BE2C (cell line): ENCODE data around the gene STAB1. TPM values are rescaled to one million over a fixed set of nuclear protein-coding genes. Genes with fewer than 3 reads are reported as not detected.

ENCODE experiments used
- DNase-seq: peaks from one replicate; pipeline ENCODE4 v3.0.0-alpha.2; 2020
- H3K27me3 ChIP-seq: fragments of 250-450 bp; sonication (Bioruptor Pico); 2 replicates; pipeline ENCODE4 v1.5.1; 2020; ENCODE audit warnings: mild to moderate bottlenecking
- H3K36me3 ChIP-seq: fragments of 250-450 bp; sonication (Bioruptor Pico); 2 replicates; pipeline ENCODE4 v1.5.1; 2020; ENCODE audit warnings: mild to moderate bottlenecking
- H3K4me1 ChIP-seq: fragments of 250-450 bp; sonication (Bioruptor Pico); 2 replicates; pipeline ENCODE4 v1.5.1; 2020
- H3K4me3 ChIP-seq: 2 replicates; pipeline ENCODE4 v1.5.1; 2011; ENCODE audit warnings: low read depth, low read length
- H3K9me3 ChIP-seq: fragments of 250-450 bp; sonication (Bioruptor Pico); 2 replicates; pipeline ENCODE4 v1.5.1; 2020
- polyA plus RNA-seq: library from polyadenylated mRNA; unstranded; fragments of >200 nt; gene quantifications from one replicate; pipeline ENCODE4 v1.2.1, GENCODE V29; 2012; ENCODE audit warnings: low read depth, missing spikeins; ENCODE audit not compliant: insufficient read length, insufficient read depth
- TF ChIP-seq, protein P1 (sequence below): IDR thresholded peaks from 2 replicates; pipeline ENCODE4 v1.5.1; 2012; ENCODE audit warnings: mild to moderate bottlenecking, low read depth, low read length

STAB1 gene, protein sequence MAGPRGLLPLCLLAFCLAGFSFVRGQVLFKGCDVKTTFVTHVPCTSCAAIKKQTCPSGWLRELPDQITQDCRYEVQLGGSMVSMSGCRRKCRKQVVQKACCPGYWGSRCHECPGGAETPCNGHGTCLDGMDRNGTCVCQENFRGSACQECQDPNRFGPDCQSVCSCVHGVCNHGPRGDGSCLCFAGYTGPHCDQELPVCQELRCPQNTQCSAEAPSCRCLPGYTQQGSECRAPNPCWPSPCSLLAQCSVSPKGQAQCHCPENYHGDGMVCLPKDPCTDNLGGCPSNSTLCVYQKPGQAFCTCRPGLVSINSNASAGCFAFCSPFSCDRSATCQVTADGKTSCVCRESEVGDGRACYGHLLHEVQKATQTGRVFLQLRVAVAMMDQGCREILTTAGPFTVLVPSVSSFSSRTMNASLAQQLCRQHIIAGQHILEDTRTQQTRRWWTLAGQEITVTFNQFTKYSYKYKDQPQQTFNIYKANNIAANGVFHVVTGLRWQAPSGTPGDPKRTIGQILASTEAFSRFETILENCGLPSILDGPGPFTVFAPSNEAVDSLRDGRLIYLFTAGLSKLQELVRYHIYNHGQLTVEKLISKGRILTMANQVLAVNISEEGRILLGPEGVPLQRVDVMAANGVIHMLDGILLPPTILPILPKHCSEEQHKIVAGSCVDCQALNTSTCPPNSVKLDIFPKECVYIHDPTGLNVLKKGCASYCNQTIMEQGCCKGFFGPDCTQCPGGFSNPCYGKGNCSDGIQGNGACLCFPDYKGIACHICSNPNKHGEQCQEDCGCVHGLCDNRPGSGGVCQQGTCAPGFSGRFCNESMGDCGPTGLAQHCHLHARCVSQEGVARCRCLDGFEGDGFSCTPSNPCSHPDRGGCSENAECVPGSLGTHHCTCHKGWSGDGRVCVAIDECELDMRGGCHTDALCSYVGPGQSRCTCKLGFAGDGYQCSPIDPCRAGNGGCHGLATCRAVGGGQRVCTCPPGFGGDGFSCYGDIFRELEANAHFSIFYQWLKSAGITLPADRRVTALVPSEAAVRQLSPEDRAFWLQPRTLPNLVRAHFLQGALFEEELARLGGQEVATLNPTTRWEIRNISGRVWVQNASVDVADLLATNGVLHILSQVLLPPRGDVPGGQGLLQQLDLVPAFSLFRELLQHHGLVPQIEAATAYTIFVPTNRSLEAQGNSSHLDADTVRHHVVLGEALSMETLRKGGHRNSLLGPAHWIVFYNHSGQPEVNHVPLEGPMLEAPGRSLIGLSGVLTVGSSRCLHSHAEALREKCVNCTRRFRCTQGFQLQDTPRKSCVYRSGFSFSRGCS (N-terminal part only)
- not detected for polyA plus RNA-seq

GRCh38 chr3:52494886-52495495 lies at the start of gene STAB1:
Gene STAB1 (plus strand): TSS chr3:52495338. CDS start chr3:52495414, 76 bp downstream.
- no peaks in the 10 kb centered on the region for H3K27me3 ChIP-seq
- no peak within 1 kb of the TSS for H3K4me3 ChIP-seq
- no peaks in the 10 kb centered on the region for H3K9me3 ChIP-seq
- no peak for DNase-seq
- no peaks in the 10 kb centered on the region for H3K4me1 ChIP-seq
- TF ChIP-seq, protein P1, sequence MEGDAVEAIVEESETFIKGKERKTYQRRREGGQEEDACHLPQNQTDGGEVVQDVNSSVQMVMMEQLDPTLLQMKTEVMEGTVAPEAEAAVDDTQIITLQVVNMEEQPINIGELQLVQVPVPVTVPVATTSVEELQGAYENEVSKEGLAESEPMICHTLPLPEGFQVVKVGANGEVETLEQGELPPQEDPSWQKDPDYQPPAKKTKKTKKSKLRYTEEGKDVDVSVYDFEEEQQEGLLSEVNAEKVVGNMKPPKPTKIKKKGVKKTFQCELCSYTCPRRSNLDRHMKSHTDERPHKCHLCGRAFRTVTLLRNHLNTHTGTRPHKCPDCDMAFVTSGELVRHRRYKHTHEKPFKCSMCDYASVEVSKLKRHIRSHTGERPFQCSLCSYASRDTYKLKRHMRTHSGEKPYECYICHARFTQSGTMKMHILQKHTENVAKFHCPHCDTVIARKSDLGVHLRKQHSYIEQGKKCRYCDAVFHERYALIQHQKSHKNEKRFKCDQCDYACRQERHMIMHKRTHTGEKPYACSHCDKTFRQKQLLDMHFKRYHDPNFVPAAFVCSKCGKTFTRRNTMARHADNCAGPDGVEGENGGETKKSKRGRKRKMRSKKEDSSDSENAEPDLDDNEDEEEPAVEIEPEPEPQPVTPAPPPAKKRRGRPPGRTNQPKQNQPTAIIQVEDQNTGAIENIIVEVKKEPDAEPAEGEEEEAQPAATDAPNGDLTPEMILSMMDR, result no peak
- no peaks in the 10 kb centered on the region for H3K36me3 ChIP-seq

- H3K4me1 ChIP-seq, result no peaks in the 10 kb centered on the region
- H3K4me3 ChIP-seq, result no peak overlapping the region
- no peaks in the 10 kb centered on the region for H3K9me3 ChIP-seq
- TF ChIP-seq, protein P1, result no peak
- H3K36me3 ChIP-seq, result no peaks in the 10 kb centered on the region
- DNase-seq, result no peak
- H3K27me3 ChIP-seq, result no peaks in the 10 kb centered on the region
Measured at GRCh38 chr3:52446042-52446441, 49.1 kb upstream of the STAB1 start.

GRCh38 chr3:52446631-52447511 lies 48.3 kb upstream of the STAB1 start:
- Histone ChIP-seq H3K4me1 (no peaks in the 10 kb centered on the region), H3K4me3 (no peak overlapping the region), H3K36me3 (no peaks in the 10 kb centered on the region), H3K27me3 (no peaks in the 10 kb centered on the region), H3K9me3 (no peaks in the 10 kb centered on the region)
- peak; percentile 61 for DNase-seq
- TF ChIP-seq, protein P1, result peak; percentile 91

DNA sequence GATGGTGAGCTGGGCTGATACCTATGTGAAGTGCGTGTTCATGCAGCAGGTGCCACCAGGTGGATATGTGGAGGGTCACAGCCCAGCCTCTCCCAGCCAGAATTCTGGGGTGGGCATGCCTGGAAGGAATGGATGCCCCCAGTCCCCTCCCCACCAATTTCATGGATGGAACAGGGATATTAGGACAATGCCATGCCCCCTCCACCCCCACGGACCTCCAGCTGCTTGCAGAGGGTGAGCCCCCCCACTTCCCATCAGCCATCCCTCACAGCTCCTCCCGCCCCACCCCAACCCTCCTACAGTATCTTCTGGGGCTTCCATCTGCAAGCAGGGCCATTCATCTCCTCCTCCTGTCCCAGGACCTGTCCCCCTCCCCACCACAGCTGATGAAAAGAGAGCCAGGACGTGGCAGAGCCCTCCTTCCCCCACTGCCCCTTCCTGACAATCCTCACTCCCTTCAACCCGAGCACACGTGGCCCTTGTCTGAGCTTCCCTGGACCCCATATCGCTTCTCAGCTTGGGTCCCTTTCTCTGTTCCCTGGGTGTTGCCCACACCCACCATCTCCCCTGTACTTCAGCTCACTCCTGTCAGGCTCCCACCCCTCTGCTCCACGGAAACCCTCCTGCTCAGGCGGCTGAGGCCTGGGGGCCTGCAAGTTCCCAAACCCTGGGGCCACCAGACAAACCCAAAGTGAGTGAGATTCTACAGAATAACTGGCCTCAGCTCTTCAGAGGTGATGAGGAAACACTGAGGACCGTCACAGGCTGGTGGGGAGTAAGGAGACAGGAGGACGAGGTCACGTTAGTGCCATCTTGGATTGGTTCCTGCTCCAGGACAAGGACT lies 47.4 kb upstream of the STAB1 start:
- no peak for DNase-seq
- TF ChIP-seq, protein P1, result no peak
- Histone ChIP-seq H3K27me3 (no peaks in the 10 kb centered on the region), H3K9me3 (no peaks in the 10 kb centered on the region), H3K4me3 (no peak overlapping the region), H3K4me1 (no peaks in the 10 kb centered on the region), H3K36me3 (no peaks in the 10 kb centered on the region)
